Muscle layer of colon (tissue), 2 donors: ENCODE data around the gene TCF12.

ENCODE experiments used
- H3K27ac ChIP-seq: one replicate; pipeline ENCODE4 v1.7.0; 2013; ENCODE audit warnings: low read depth, mild to moderate bottlenecking, low read length, moderate library complexity
- H3K27me3 ChIP-seq, 2 donors: one replicate each; pipeline ENCODE4 v1.7.0; 2013; ENCODE audit warnings: low read length in 2 of 2, mild to moderate bottlenecking in 2 of 2; ENCODE audit not compliant: insufficient read depth in 2 of 2, control insufficient read depth in 1 of 2
- H3K36me3 ChIP-seq: one replicate; pipeline ENCODE4 v1.7.0; 2013; ENCODE audit warnings: mild to moderate bottlenecking, low read length; ENCODE audit not compliant: insufficient read depth
- H3K4me1 ChIP-seq: one replicate; pipeline ENCODE4 v1.7.0; 2013; ENCODE audit warnings: mild to moderate bottlenecking, low read length; ENCODE audit not compliant: insufficient read depth
- H3K4me3 ChIP-seq, 2 donors: one replicate each; pipeline ENCODE4 v1.7.0; 2013; ENCODE audit warnings: low read length in 2 of 2, low read depth in 1 of 2, mild to moderate bottlenecking in 1 of 2, moderate library complexity in 1 of 2
- H3K9ac ChIP-seq: one replicate; pipeline ENCODE4 v1.7.0; 2013; ENCODE audit warnings: low read length
- H3K9me3 ChIP-seq: one replicate; pipeline ENCODE4 v1.7.0; 2013; ENCODE audit warnings: mild to moderate bottlenecking, low read length
- donor health status: abdominal sarcoma.
- donor health status: Adenocarcinoma of cecum.

Gene TCF12

GRCh38 chr15:57108296-57108695 lies 189.9 kb downstream of the TCF12 start:
- no peaks in the 10 kb centered on the region for H3K4me1 ChIP-seq
- no peaks in the 10 kb centered on the region for H3K36me3 ChIP-seq
- no peak overlapping the region for H3K27ac ChIP-seq
- no peak overlapping the region for H3K4me3 ChIP-seq
- no peak overlapping the region for H3K9ac ChIP-seq
- H3K9me3 ChIP-seq = no peaks in the 10 kb centered on the region
- H3K27me3 ChIP-seq = no peaks in the 10 kb centered on the region

DNA sequence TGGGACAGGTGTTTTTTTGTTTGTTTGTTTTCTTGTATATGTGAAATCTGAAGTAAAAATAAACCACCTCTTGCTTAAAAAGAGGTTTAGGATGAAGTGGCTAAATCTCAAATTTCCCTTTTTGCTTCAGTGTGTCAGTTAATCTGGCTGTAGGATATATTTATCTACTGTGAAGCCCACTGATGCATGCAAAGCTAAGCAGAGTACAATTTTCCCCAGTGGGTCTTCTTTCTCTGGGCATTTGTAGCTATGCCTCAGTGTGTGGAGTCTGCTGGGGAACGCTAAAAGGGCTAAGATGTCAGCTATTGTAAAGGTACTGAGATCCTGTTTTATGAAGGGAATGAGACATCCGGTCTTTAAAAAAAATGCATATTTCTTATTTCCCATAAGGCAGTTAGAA lies 190.6 kb downstream of the TCF12 start:
- Histone ChIP-seq H3K36me3 (no peaks in the 10 kb centered on the region), H3K27ac (no peak overlapping the region), H3K9ac (no peak overlapping the region), H3K27me3 (no peaks in the 10 kb centered on the region), H3K4me1 (no peaks in the 10 kb centered on the region), H3K9me3 (no peaks in the 10 kb centered on the region), H3K4me3 (no peak overlapping the region)

GRCh38 chr15:57111002-57111401 lies 192.6 kb downstream of the TCF12 start:
- no peak overlapping the region for H3K9ac ChIP-seq
- H3K9me3 ChIP-seq = no peaks in the 10 kb centered on the region
- no peaks in the 10 kb centered on the region for H3K4me1 ChIP-seq
- H3K27ac ChIP-seq = no peak overlapping the region
- H3K27me3 ChIP-seq = no peaks in the 10 kb centered on the region
- H3K4me3 ChIP-seq = no peak overlapping the region
- no peaks in the 10 kb centered on the region for H3K36me3 ChIP-seq

GRCh38 chr15:57112178-57112577 lies 193.7 kb downstream of the TCF12 start:
- no peaks in the 10 kb centered on the region for H3K27me3 ChIP-seq
- H3K9me3 ChIP-seq = no peaks in the 10 kb centered on the region
- H3K27ac ChIP-seq = no peak overlapping the region

GRCh38 chr15:57114070-57114469 lies 195.6 kb downstream of the TCF12 start:
- H3K4me3 ChIP-seq = no peak overlapping the region
- no peaks in the 10 kb centered on the region for H3K36me3 ChIP-seq
- no peak overlapping the region for H3K27ac ChIP-seq
- H3K4me1 ChIP-seq = no peaks in the 10 kb centered on the region
- H3K27me3 ChIP-seq = no peaks in the 10 kb centered on the region
- H3K9me3 ChIP-seq = no peaks in the 10 kb centered on the region
- H3K9ac ChIP-seq = no peak overlapping the region

More at GRCh38 chr15:57112178-57112577, 193.7 kb downstream of the TCF12 start:
- Histone ChIP-seq H3K4me3 (no peak overlapping the region), H3K4me1 (no peaks in the 10 kb centered on the region), H3K36me3 (no peaks in the 10 kb centered on the region), H3K9ac (no peak overlapping the region)

DNA sequence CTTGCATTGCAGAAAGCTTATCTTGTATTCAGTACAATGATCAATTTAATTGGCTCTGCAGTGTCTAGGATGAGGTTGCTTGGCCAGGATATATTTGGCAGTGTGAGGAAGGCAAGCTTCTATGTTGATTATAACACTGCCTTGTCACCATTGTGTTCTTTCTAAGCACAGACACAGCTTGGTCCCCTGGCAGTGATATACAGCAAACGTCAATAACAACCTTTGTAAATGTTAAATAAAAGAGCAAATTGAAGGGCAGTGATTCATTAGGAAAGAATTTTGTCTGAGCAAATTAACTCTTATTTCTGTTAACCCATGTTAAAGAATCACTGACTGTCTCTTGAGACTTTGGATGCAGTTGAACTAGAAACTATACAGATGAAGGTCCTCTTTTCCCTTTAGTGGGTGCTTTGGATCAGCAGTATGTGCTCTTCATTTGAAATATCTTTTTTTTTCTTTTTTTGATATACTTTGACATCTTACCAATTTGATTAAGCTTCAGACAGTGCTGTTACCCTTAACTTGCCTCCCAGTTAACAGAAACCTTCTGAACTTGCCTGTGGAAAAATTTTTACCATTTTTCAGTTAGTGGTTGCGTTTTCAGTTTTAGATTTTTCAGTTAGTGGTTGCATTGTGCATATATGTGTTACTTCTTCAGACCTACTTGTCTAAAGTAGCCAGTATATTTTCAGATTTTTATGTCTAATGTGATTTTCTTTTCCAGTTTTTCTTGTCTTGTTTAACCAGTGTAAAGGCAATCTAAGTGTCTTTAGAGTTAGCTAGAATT lies 199.8 kb downstream of the TCF12 start:
- Histone ChIP-seq H3K4me1 (peaks cover 7% of the 10 kb centered on the region), H3K36me3 (no peaks in the 10 kb centered on the region), H3K27me3 (no peaks in the 10 kb centered on the region), H3K9ac (no peak overlapping the region), H3K9me3 (no peaks in the 10 kb centered on the region), H3K27ac (no peak overlapping the region), H3K4me3 (no peak overlapping the region)

DNA sequence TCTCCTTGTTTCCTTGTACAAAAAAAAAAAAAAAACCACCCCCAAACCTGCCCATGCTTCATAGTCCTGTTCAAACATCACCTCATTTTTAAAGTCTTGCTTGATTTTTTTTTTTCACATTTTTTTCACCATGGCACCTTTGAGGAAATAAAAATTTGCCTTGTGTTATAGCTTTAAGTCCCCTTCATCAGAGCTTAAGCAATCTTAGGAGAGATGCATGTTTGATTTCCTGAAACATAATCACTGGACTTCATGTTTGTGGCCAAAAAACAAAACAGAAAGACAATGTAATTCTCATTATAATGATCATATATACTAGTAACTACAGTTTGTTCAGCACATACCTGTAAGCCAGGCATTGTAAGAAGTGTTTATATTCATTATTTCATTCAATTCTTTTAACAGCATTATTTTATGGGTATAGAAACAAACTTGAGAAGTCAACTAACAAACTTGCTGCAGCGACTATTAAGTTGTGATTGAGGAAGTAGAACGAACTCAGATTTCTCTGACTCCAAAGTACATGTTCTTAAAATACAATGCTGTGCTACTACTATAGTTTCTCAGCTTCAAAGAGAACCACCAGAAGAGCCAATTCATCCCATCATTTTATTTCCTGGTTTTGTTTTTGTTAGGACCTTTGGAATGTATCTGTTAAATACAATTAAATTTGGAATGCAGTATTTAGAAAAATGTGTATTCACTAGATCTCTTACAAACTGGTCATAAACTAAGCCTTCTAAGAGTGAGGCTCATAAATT lies 203.8 kb downstream of the TCF12 start:
- no peaks in the 10 kb centered on the region for H3K9me3 ChIP-seq
- H3K27me3 ChIP-seq = no peaks in the 10 kb centered on the region
- no peak overlapping the region for H3K27ac ChIP-seq
- peaks cover 7% of the 10 kb centered on the region for H3K4me1 ChIP-seq
- H3K36me3 ChIP-seq = no peaks in the 10 kb centered on the region
- no peak overlapping the region for H3K9ac ChIP-seq
- H3K4me3 ChIP-seq = no peak overlapping the region

DNA sequence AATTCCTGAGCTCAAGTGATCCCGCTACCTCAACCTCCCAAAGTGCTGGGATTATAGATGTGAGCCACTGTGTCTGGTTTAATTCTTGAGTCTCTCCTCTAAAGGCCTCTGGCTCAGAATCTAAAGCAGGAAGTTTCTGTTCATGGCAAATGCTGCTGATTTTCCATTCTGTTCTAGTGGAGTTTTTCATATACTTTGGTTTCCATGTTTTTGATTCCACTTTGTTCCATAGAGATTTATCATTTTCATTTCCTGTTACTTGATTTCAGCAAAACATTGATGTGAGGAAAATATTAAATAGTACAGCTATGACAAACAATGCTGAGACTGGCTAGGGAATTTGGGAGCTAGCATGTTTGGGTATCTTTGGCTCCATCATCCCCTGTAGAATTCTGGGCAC lies 205.6 kb downstream of the TCF12 start:
- H3K27ac ChIP-seq = no peak overlapping the region
- no peak overlapping the region for H3K9ac ChIP-seq
- no peaks in the 10 kb centered on the region for H3K36me3 ChIP-seq
- H3K27me3 ChIP-seq = no peaks in the 10 kb centered on the region
- H3K4me3 ChIP-seq = no peak overlapping the region
- H3K4me1 ChIP-seq = peaks cover 7% of the 10 kb centered on the region
- no peaks in the 10 kb centered on the region for H3K9me3 ChIP-seq

DNA sequence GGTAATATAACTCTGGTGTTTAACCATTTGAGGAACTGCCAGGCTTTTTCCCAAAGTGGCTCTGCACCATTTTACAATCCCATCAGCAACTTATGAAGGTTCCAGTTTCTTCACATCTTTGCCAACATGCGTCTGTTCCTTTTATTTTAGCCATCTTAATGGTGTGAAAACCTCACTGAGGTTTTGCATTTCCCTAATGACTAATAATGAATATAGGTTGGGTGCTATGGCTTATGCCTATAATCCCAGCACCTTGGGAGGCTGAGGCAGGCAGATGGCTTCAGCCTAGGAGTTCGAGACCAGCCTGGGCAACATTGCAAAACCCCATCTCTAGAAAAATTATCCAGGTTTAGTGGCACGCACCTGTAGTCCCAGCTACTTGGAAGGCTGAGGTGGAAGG lies 210.6 kb downstream of the TCF12 start:
- peaks cover 4% of the 10 kb centered on the region for H3K4me1 ChIP-seq
- no peaks in the 10 kb centered on the region for H3K36me3 ChIP-seq
- no peak overlapping the region for H3K4me3 ChIP-seq
- H3K9ac ChIP-seq = no peak overlapping the region
- H3K27me3 ChIP-seq = no peaks in the 10 kb centered on the region
- H3K27ac ChIP-seq = no peak overlapping the region
- H3K9me3 ChIP-seq = no peaks in the 10 kb centered on the region

DNA sequence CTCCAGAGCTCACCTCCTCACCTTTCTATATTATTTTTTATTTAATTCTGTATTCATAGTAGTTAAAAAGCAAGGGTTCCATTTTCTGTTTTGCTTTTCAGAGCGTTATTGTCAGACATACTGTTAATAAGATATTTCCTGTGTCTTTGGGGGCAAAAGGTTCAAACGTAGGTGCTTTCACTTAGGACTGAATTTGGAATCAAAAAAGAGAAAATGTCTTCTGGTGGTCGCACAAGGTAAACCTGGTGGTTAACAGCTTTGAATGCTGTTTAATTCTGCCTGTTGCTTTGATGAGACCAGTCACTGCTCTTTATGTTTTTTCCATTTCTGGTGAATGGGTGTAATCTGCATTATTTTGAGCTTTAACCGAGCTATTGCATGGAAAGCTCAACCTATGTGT lies 212.5 kb downstream of the TCF12 start:
- H3K4me1 ChIP-seq = peaks cover 11% of the 10 kb centered on the region
- H3K4me3 ChIP-seq = no peak overlapping the region
- no peaks in the 10 kb centered on the region for H3K27me3 ChIP-seq
- H3K27ac ChIP-seq = no peak overlapping the region
- H3K9me3 ChIP-seq = no peaks in the 10 kb centered on the region
- no peak overlapping the region for H3K9ac ChIP-seq
- no peaks in the 10 kb centered on the region for H3K36me3 ChIP-seq

- Histone ChIP-seq H3K9ac (no peak overlapping the region), H3K27ac (no peak overlapping the region), H3K27me3 (no peaks in the 10 kb centered on the region), H3K4me1 (peaks cover 11% of the 10 kb centered on the region), H3K4me3 (no peak overlapping the region), H3K36me3 (no peaks in the 10 kb centered on the region), H3K9me3 (no peaks in the 10 kb centered on the region)
Measured at GRCh38 chr15:57133127-57133968, 214.9 kb downstream of the TCF12 start.
